ENCODE measurements around the gene NAA10.

- TF ChIP-seq CTCF (IDR thresholded peaks at IDR 0.05), result no peak
- no peak for TF ChIP-seq POLR2A (IDR thresholded peaks at IDR 0.05)
These were observed 13.8 kb downstream of the NAA10 start for GRCh38 chrX:153921070-153921469.

Measured in heart left ventricle (tissue), 13 donors.